ENCODE results near the gene CCNO. TPM values are rescaled to one million over a fixed set of nuclear protein-coding genes. Genes with fewer than 3 reads are reported as not detected.

CCNO gene
- total and polyA plus RNA-seq, 2 of the 8 experiments (the other 6 are each of a cell fraction or from before 2014, with no cell fraction given): 0.14 to 0.41 TPM

DNA sequence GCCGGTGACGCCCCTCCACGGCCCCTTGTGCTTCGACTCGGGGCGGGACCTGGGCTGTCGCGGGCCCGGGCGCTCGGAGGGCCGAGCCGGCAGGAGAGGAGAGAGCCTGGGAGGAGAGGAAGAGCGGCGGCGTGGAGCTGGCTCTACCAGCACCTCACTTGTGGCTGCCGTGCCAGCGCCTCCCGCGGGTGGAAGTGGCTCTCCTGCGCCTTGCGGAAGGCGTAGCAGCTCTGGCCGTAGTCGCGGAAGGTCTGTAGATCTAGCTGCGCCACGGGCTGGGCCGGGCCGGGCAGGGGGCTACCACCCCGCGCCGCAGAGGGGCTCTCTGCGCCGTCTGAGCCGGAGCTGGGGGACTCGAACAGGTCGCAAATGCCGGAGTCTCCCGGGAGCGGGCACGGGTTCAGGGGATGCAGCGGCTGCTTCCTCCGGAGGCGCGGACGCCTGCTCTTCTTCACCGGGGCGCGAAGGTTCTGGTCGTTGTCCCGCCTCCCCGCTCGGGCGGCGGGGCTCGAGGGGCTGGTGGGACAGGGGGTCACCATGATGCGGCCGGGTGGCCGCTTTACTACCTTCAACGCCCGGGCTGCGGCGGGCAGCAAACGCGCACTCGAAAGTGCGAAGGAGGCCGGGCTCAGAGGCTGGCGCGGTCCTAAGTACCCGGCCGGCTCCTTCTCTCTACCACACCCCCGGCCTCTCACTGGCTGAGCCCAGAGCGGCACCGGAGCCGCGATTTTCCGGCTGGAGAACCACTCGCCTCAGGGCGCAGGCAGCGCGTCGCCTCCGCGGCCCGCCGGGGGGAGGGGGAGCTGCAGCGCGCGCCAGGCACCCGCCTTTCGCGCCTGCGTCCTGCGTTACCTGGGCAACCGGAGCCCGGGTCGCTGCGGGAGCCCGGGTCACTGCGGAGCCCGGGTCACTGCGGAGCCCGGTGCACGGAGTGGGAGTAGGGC, at the start of gene CCNO (continued):
- peak; percentile 48; the same call in 1 of the 2 replicates for TF ChIP-seq EGR1 (IDR thresholded peaks at IDR 0.05; ENCODE audit: borderline replicate concordance, low read depth, low read length)
- TF ChIP-seq BACH1 (IDR thresholded peaks at IDR 0.05; ENCODE audit: low read length): no peak; the same call in 1 of the 2 replicates
- no peak for TF ChIP-seq MAFK (IDR thresholded peaks at IDR 0.05; ENCODE audit: low read depth, low read length)
- peak; percentile 70 to 90; a peak in 2 of 4 replicates for TF ChIP-seq SIN3A (conservative IDR thresholded peaks at IDR 0.05 in 1 of 2, IDR thresholded peaks at IDR 0.05 in 1 of 2; ENCODE audit: low read depth in 1 of 2, low read length in 2 of 2)
- TF ChIP-seq CTBP2 (IDR thresholded peaks at IDR 0.05; ENCODE audit: borderline replicate concordance, insufficient read depth, insufficient read length, low read length): peak; percentile 75
- peak; percentile 8 for TF ChIP-seq RNF2 (IDR thresholded peaks at IDR 0.05; ENCODE audit: borderline replicate concordance, low read depth, low read length, missing control alignments, poor library complexity, severe bottlenecking)
- TF ChIP-seq MAX (IDR thresholded peaks at IDR 0.05): peak; percentile 51; the same call in 1 of the 2 replicates
- peak in 1 of 2 experiments; percentile 50; a peak in 1 of 4 replicates for TF ChIP-seq HDAC2 (IDR thresholded peaks at IDR 0.05; ENCODE audit: borderline replicate concordance in 1 of 2, low read depth in 2 of 2, low read length in 2 of 2)
- TF ChIP-seq ASH2L (IDR thresholded peaks at IDR 0.05; ENCODE audit: low read length): peak; percentile 59
